Activated naive CD4-positive, alpha-beta T cell treated with anti-CD3 and anti-CD28 coated beads, Interleukin-2, amount 10 ng/mL, durations not matched to agents 7 days and 5 days (primary cell): ENCODE data around the gene HSPA8.

Source experiments
- CTCF ChIA-PET: fragments of 350-600 bp; sonication (Branson Sonifier 250); formaldehyde crosslinking; loops from one replicate; lab custom pipeline; 2021; ENCODE audit warnings: antibody characterized with exemption; lab: Charles Lee
- DNase-seq: peaks from one replicate; pipeline ENCODE4 v3.0.0-alpha.2; 2020
- H3K27ac Mint-ChIP-seq: one replicate; pipeline ENCODE4 v1.8.0; 2021; ENCODE audit warnings: mild to moderate bottlenecking, moderate library complexity, mixed read lengths
- H3K27me3 Mint-ChIP-seq: one replicate; pipeline ENCODE4 v1.8.0; 2021; ENCODE audit warnings: mild to moderate bottlenecking, mixed read lengths
- H3K36me3 Mint-ChIP-seq: one replicate; pipeline ENCODE4 v1.8.0; 2021; ENCODE audit warnings: mixed read lengths
- H3K4me1 Mint-ChIP-seq: one replicate; pipeline ENCODE4 v1.8.0; 2021; ENCODE audit warnings: mixed read lengths
- H3K4me3 Mint-ChIP-seq: one replicate; pipeline ENCODE4 v1.8.0; 2021; ENCODE audit warnings: mild to moderate bottlenecking, moderate library complexity, mixed read lengths
- H3K9me3 Mint-ChIP-seq: one replicate; pipeline ENCODE4 v1.8.0; 2021; ENCODE audit warnings: mixed read lengths

The HSPA8 gene

DNA sequence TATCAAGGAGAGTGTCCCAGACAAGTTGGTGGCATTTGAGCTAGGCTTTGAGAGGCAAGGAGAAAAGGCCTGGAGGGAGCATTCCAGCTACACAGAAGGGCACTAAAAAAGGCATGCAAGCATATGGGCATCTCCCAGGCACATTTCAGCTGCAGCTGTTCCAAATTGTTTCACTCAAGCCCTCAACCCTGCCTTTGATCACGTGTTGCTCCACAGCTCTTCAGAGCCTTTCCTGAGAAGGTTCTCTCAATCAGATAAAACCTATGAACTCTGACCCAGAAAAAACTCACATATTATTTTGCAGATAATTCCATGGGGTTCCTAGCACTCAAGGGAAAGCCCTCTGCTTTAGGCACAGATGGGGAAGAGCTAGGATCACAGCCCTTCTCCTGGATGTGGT lies 24.4 kb upstream of the HSPA8 start:
- peak overlapping the region; percentile 97 for H3K27ac Mint-ChIP-seq

DNA sequence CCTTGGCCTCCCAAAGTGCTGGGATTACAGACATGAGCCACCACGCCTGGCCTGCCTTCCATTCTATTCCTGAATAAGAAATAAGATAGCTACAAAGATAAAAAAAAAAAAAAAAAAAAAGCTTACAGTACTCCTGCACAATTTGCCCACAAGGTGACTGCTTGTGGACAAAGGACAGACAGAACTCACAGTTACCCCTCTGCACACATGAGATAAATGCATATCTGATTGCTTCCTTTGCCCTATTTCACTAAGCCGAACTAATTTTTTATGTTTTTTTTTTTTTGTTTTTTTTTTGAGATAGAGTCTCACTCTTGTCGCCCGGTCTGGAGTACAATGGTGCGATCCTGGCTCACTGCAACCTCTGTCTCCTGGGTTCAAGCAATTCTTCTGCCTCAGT lies 23.6 kb upstream of the HSPA8 start:
- Mint-ChIP-seq H3K27me3 (no peaks in the 10 kb centered on the region), H3K36me3 (peaks cover 12% of the 10 kb centered on the region), H3K27ac (peak overlapping the region; percentile 97), H3K4me1 (peaks cover 76% of the 10 kb centered on the region), H3K4me3 (no peak overlapping the region), H3K9me3 (peaks cover 7% of the 10 kb centered on the region)
- no peak for DNase-seq
- CTCF ChIA-PET: interaction anchor here (1.1 to 4.7 kb wide), 2 partner anchors 17 to 22 kb away, joined by 3 to 31 read pairs; no protein-coding TSS in a partner anchor

More for the DNA sequence above, 24.4 kb upstream of the HSPA8 start:
- Mint-ChIP-seq H3K27me3 (no peaks in the 10 kb centered on the region), H3K9me3 (peaks cover 7% of the 10 kb centered on the region), H3K4me3 (peak overlapping the region; percentile 2), H3K36me3 (peaks cover 12% of the 10 kb centered on the region), H3K4me1 (peaks cover 82% of the 10 kb centered on the region)
- peak; percentile 36 for DNase-seq
- CTCF ChIA-PET: interaction anchor here (4.7 kb wide), 1 partner anchor 17 kb away, joined by 31 read pairs; no protein-coding TSS in a partner anchor

DNA sequence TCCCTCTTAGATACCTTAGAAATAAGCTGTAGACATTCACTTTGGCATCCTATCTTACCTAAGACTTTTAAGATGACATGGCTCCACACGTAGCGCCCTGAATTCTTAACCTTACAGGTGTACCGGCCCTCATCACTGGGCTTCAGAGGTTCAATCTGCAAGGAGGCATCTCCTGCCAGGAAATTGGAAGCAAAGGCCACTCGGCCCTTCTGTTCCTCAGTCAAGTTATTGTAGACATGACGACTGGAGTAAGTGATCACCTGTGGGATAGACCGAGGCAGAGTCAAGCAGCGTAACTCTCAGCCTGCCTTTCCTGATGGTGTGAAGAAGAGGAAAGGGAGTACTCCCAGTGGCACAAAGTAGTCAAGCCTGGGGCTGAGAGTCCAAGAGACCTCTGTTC lies 22.5 kb upstream of the HSPA8 start:
- CTCF ChIA-PET: interaction anchor here (1.1 to 2.5 kb wide), 2 partner anchors 15 to 20 kb away, joined by 3 to 11 read pairs; no protein-coding TSS in a partner anchor
- Mint-ChIP-seq H3K4me3 (no peak overlapping the region), H3K27me3 (no peaks in the 10 kb centered on the region), H3K36me3 (peaks cover 12% of the 10 kb centered on the region), H3K4me1 (peaks cover 78% of the 10 kb centered on the region), H3K27ac (no peak overlapping the region), H3K9me3 (peaks cover 7% of the 10 kb centered on the region)
- DNase-seq: no peak

DNA sequence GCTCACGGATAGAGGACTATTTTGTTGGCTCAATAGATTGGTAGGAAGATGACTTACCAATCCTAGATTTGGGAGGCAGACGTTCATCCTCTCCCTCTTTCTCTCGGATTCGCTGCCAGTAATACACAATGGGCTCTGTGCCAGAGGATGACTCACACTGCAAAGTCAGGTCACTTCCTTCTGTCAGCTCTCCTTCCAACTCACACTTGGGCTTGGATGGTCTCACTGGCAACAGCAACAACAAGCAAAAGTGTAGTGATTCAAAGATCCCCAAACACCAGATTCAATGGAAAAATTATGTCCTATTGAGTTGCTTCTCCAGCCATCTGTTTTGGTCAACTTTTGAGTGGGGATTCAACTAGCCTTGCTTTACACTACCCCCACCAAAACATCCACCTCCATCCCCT lies 21.7 kb upstream of the HSPA8 start:
- peak overlapping the region; percentile 40 for H3K4me3 Mint-ChIP-seq
- CTCF ChIA-PET: interaction anchor here (1.6 to 2.5 kb wide), 3 partner anchors 14 to 20 kb away, joined by 4 to 11 read pairs (median 5); no protein-coding TSS in a partner anchor
- peaks cover 7% of the 10 kb centered on the region for H3K9me3 Mint-ChIP-seq
- H3K4me1 Mint-ChIP-seq: peaks cover 70% of the 10 kb centered on the region
- peak overlapping the region; percentile 80 for H3K27ac Mint-ChIP-seq
- DNase-seq: peak; percentile 75
- peaks cover 12% of the 10 kb centered on the region for H3K36me3 Mint-ChIP-seq
- no peaks in the 10 kb centered on the region for H3K27me3 Mint-ChIP-seq

DNA sequence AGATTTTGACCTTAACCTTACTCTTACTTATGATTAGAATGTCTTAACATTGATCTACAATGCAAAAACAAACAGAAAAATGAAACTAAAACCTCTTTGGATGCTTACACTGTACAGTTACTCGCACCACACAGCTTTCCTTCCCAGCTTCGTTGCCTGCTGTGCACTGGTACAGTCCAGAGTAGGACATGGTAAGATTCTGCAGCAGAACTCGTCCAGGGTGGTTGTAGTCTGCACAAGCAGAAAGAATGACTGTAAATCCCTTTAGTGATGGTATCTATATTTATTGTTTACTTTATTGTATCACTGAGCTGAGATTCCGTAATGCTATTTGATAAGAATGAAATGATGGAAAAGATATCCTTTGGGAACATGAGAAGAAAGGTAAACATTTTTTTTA lies 21.0 kb upstream of the HSPA8 start:
- Mint-ChIP-seq H3K36me3 (peaks cover 12% of the 10 kb centered on the region), H3K4me1 (peaks cover 64% of the 10 kb centered on the region), H3K27ac (peak overlapping the region; percentile 83), H3K27me3 (no peaks in the 10 kb centered on the region), H3K4me3 (peak overlapping the region; percentile 40), H3K9me3 (peaks cover 7% of the 10 kb centered on the region)
- CTCF ChIA-PET: interaction anchor here (1.6 to 2.5 kb wide), 3 partner anchors 13 to 20 kb away, joined by 4 to 11 read pairs (median 5); no protein-coding TSS in a partner anchor
- DNase-seq: peak; percentile 52

DNA sequence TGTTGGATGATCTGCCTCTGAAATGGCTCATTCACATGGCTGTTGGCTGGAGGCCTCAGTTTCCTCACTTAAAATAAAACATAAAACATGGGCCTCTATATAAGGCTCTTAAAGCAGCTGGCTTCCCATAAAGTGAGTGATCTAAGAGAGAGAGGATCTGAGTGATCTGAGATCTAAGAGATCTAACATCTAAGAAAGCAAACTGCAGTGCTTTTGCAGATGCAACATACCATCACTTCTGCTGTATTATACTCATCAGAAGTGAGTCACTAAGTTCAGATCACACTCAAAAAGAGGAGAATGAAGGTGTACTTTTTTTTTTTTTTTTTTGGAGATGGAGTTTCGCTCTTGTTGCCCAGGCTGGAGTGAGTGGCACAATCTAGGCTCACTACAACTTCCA lies 18.1 kb upstream of the HSPA8 start:
- H3K27ac Mint-ChIP-seq: no peak overlapping the region
- H3K4me1 Mint-ChIP-seq: peaks cover 41% of the 10 kb centered on the region
- no peaks in the 10 kb centered on the region for H3K27me3 Mint-ChIP-seq
- peaks cover 7% of the 10 kb centered on the region for H3K9me3 Mint-ChIP-seq
- peaks cover 12% of the 10 kb centered on the region for H3K36me3 Mint-ChIP-seq
- DNase-seq: no peak
- no peak overlapping the region for H3K4me3 Mint-ChIP-seq
- CTCF ChIA-PET: interaction anchor here (0.6 to 1.2 kb wide), 3 partner anchors 23 to 437 kb away, joined by 3 to 4 read pairs (median 3); no protein-coding TSS in a partner anchor

DNA sequence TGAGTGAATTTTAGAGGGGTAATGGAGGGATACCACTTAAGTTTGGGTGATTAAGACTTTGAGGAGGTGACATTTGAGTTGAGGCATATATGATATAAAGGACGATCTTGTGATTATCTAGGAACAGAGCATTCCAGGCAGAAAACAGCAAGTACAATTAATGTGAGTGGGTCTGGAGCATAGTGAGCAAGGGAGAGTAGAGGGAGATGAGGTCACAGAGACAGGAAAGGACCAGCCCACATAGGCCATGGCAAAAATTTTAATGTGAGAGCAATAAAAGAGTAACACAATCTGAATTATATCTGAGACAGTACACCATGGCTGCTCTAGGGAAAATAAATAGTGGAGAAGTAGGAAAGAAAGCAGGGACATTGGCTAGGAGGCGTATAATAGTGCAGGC lies 14.5 kb upstream of the HSPA8 start:
- CTCF ChIA-PET: no interaction called here
- no peak overlapping the region for H3K27ac Mint-ChIP-seq
- H3K4me1 Mint-ChIP-seq: peaks cover 34% of the 10 kb centered on the region
- no peak for DNase-seq
- H3K9me3 Mint-ChIP-seq: no peaks in the 10 kb centered on the region
- H3K27me3 Mint-ChIP-seq: no peaks in the 10 kb centered on the region
- no peak overlapping the region for H3K4me3 Mint-ChIP-seq
- H3K36me3 Mint-ChIP-seq: peaks cover 13% of the 10 kb centered on the region

DNA sequence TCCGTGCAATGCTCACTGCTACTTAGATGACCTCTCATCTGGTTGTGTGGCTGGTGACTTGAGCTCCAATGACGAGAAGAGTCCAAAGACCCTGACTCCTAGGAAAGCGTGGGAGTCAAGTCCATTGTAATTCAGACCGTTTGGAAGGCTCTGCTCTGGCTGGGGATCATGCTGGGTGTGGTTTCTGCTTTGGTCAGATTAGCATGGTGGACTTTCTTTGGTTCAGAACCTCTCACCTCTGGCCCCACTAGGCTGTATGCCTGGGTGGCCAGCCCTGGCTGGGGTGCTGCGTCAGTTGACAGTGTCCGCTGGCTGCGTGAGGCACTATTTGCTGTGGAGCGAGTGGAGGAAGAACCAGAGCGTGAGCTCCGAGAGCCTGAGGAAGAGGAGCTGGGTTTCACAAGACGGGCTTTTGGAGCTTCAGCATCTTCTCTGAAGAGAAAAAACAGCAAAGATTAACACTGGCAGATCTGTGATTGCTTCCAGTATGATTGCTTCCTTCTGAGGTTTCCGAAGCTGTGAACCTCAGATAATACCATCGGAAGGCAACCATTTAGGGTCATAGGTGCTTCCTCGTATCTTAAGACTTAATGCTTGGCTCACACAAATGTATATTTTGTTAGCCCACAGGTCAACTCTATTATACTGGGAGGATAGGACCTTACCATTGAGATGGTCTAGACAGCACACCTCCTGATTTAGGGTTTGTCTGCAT lies 11.6 kb upstream of the HSPA8 start:
- Mint-ChIP-seq H3K4me3 (no peak overlapping the region), H3K9me3 (no peaks in the 10 kb centered on the region), H3K27ac (no peak overlapping the region), H3K36me3 (peaks cover 17% of the 10 kb centered on the region), H3K27me3 (no peaks in the 10 kb centered on the region), H3K4me1 (peaks cover 53% of the 10 kb centered on the region)
- CTCF ChIA-PET: no interaction called here
- DNase-seq: no peak

DNA sequence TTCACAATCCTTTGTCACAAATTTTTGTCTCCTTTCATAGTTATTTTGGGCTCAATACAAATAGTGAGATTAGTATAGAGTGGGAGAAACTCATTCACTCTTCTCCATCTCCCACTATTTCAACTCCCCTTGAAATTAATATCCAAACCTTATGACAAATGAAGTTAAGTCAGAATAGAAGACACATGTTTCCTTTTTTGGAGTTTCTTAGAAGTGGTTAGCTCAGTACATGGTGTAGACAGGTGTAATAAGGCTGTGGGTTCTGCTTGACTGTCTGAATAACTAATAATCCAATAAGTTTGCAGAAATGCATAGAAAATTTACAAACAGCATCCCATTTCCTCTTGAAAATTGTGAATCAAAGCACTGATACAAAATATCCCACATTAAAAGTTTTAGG lies 10.8 kb upstream of the HSPA8 start:
- no peak overlapping the region for H3K4me3 Mint-ChIP-seq

DNA sequence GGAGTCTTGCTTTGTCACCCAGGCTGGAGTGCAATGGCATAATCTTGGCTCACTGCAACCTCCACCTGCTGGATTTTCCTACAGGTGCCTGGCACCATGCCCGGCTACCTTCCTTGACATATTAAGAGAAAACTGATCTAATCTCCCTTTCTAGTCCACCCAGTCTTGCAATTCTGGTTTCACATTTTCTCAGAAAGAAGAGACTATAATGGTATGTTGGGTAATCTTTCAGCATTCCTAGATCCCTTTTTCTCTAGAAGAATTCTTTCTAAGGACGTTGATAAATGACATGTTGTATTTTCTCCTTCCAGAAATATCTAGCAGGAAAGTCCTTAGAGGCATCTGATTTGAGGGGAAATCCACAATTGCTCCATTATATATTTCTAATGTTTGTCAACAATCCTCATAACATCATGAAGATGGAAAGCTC lies 10.4 kb upstream of the HSPA8 start:
- Mint-ChIP-seq H3K36me3 (peaks cover 17% of the 10 kb centered on the region), H3K27ac (peak overlapping the region; percentile 26), H3K27me3 (no peaks in the 10 kb centered on the region), H3K4me1 (peaks cover 61% of the 10 kb centered on the region), H3K9me3 (no peaks in the 10 kb centered on the region), H3K4me3 (no peak overlapping the region)
- no peak for DNase-seq
- CTCF ChIA-PET: interaction anchor here (1.3 kb wide), 1 partner anchor 10 kb away, joined by 3 read pairs; the partner anchor contains the start of gene HSPA8

More for the DNA sequence above, 10.8 kb upstream of the HSPA8 start:
- peaks cover 59% of the 10 kb centered on the region for H3K4me1 Mint-ChIP-seq
- peaks cover 17% of the 10 kb centered on the region for H3K36me3 Mint-ChIP-seq
- no peaks in the 10 kb centered on the region for H3K9me3 Mint-ChIP-seq
- no peak for DNase-seq
- H3K27ac Mint-ChIP-seq: peak overlapping the region; percentile 26
- CTCF ChIA-PET: interaction anchor here (1.3 kb wide), 1 partner anchor 11 kb away, joined by 3 read pairs; the partner anchor contains the start of gene HSPA8
- no peaks in the 10 kb centered on the region for H3K27me3 Mint-ChIP-seq

DNA sequence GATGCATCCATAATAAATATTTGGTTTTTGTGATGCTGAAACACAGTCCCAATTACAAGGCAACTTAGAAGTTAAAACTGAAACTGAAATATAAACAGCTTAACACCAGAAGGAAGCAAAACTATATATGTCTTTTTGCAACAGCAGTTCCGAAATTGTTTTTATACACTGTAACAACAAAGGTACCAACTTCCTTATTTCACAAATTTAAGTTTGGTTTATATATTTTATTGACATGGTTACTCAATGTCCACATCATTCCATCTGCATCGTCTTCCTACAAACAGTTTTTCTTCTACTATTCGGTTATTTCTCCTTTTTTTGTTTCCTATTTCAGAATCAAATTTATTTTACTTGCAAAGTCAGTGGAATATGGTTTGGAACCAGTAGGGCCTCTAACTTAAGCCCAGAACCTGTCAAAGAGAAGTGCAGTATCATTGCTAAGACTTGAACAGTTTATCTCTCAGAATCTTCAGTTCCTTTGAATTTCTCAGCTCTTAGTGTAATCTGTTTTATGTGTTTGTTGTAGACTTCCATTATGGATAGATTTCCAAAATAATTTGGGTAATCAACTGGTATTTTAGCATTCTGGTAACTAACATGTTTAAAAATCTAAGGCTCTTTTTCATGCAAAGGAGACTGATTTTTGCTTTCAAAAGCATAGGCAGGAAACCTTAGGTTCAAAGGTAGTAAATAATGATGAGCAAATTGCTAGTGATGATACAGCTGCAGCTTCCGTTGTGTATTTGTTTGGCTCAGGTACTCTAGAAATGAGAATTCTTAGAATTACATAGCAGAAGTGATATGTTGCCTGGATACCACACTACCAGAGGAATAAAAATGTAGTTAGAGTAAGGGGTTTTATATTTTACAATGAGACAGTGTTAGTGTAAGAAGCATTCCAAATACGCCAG lies 8.2 kb upstream of the HSPA8 start:
- no peaks in the 10 kb centered on the region for H3K9me3 Mint-ChIP-seq
- CTCF ChIA-PET: interaction anchor here (1.2 to 2.6 kb wide), 5 partner anchors 9 to 40 kb away, joined by 4 to 11 read pairs (median 4); no protein-coding TSS in a partner anchor
- H3K4me1 Mint-ChIP-seq: peaks cover 66% of the 10 kb centered on the region
- peak overlapping the region; percentile 76 for H3K4me3 Mint-ChIP-seq
- no peaks in the 10 kb centered on the region for H3K27me3 Mint-ChIP-seq
- H3K27ac Mint-ChIP-seq: peak overlapping the region; percentile 100
- DNase-seq: peak; percentile 45
- H3K36me3 Mint-ChIP-seq: peaks cover 22% of the 10 kb centered on the region

DNA sequence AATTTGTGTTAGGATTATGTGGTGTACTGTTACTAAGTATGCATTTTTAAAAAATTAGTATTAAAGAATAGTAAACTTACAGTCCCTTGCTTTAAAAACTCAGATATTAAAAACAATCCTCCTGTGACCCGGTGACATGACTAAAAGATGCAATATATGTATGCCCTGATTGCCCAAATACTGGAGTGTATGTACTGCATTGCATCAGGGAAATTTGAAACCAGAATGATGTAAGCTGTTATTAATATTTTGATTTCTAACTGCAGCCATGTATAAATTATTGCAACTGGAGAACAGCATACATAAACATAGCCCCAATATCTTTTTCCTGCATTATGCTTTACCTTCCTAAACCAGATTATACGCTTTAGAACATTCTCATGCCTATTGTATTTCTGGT lies 3.7 kb upstream of the HSPA8 start:
- H3K4me1 Mint-ChIP-seq: peaks cover 49% of the 10 kb centered on the region
- no peak for DNase-seq
- H3K9me3 Mint-ChIP-seq: no peaks in the 10 kb centered on the region
- H3K36me3 Mint-ChIP-seq: peaks cover 31% of the 10 kb centered on the region
- peak overlapping the region; percentile 42 for H3K4me3 Mint-ChIP-seq
- H3K27me3 Mint-ChIP-seq: peaks cover 7% of the 10 kb centered on the region
- CTCF ChIA-PET: interaction anchor here (1.4 kb wide), 1 partner anchor 38 kb away, joined by 5 read pairs; no protein-coding TSS in a partner anchor
- H3K27ac Mint-ChIP-seq: peak overlapping the region; percentile 45

DNA sequence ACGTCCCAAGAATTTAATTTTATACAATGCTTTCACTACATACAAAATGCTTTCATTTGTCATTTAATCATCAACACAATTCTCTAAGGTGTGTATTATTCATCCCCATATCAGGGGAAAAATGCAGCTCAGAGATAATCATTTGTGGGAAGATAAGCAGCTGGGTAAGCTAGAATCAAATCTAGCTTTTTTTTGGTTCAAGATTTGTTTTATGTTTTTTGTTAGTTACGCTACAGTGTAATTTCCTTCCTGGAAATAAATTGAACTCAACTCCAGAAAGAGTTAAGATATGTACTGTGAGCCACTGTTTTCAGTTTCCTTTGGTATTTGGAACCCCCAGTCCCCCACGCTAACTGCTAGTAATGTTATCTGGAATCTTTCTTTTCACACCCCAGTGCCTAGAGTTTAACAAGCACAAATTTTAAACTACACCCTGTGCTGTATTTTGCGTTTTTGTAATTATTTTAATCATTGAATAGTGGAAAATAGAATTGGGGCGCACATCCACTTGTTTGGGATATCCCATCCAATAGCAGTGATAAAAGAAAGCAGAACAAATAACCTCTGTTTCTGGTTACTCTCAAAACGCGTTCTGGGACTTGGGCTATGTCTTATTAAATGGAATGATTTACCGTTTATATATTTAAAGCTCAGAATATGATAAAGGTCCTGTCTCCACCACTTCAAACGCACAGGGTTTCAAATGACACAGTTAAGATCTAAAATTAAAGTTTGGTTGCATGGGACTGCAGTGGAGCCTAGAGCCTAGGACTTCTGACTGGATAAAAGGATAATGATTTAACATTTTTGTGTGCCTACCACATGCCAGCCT lies 2.1 kb upstream of the HSPA8 start:
- H3K9me3 Mint-ChIP-seq: no peaks in the 10 kb centered on the region
- peak overlapping the region; percentile 99 for H3K4me3 Mint-ChIP-seq
- peaks cover 7% of the 10 kb centered on the region for H3K27me3 Mint-ChIP-seq
- peak; percentile 38 for DNase-seq
- peaks cover 44% of the 10 kb centered on the region for H3K36me3 Mint-ChIP-seq
- CTCF ChIA-PET: interaction anchor here (0.9 to 2.6 kb wide), 4 partner anchors 10 to 39 kb away, joined by 3 to 6 read pairs (median 4); no protein-coding TSS in a partner anchor
- peaks cover 41% of the 10 kb centered on the region for H3K4me1 Mint-ChIP-seq
- peak overlapping the region; percentile 99 for H3K27ac Mint-ChIP-seq
